Measurements from ENCODE around the gene CCR9.

CCR9 gene

DNA sequence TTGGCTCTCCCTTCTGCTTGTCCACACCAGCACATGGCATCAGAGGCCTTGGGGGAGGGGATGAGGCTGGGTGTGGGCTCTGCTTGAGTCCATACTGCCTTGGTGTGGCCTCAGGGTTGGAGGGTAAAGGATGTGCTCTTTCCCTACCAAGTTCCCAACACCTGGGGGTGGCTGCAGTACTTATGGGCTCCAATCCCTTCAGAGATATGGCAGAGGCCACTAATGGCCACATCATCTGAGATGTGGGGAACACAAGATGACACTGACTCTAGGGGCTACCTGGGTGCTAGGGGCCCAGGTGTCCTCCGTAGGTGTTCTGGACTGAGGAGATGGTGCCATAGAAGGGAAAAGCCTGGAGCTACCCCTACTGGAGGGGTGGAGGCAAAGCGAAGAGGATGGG lies 63.8 kb downstream of the CCR9 start:
- no peak overlapping the region for H3K27ac ChIP-seq
- DNase-seq (ENCODE audit: low read depth, low spot score): no peak

- no peak for DNase-seq (ENCODE audit: low read depth, low spot score)
- H3K27ac ChIP-seq: no peak overlapping the region
Measured at GRCh38 chr3:45950686-45951600, 64.6 kb downstream of the CCR9 start.

DNA sequence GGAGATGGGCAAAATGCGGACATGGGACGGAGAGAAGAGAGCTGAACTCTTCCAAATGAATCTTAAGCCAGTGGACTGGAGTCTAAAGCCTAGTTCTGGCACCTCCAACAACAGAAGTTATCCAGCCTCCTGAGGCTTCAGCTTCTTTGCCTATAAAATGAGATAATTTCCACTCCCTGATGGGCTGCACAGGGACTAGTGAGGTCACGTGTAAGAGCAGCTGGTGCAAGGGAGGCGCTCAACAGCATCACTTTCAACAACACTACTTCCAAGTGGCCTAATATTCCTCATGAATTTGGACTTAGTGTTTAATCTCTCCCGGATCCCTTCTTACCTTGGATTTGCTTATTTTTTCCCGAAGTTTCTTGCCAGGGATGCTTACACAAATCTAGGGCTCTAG lies 65.6 kb downstream of the CCR9 start:
- H3K27ac ChIP-seq: no peak overlapping the region
- no peak for DNase-seq (ENCODE audit: low read depth, low spot score)

- no peak for DNase-seq (ENCODE audit: low read depth, low spot score)
- no peak overlapping the region for H3K27ac ChIP-seq
Measured at GRCh38 chr3:45952456-45952855, 66.1 kb downstream of the CCR9 start.

Data from epithelial cell of prostate (primary cell).